GM23338 (cell line): ENCODE measurements around the gene UBA3. TPM values are rescaled to one million over a fixed set of nuclear protein-coding genes. Genes with fewer than 3 reads are reported as not detected.
A peak's percentile ranks its signal among the peaks of the same experiment; 100 is the strongest.

Experiments used
- ATAC-seq: fragments of 200-7000 bp; cut with Tn5 transposase; 3 replicates; pipeline ENCODE4 v1.9.1; 2020
- DNase-seq: peaks from one replicate; pipeline ENCODE4 v3.0.0-alpha.2; 2015; ENCODE audit warnings: low spot score
- H2AFZ ChIP-seq: fragments of 200-600 bp; sonication (generic); 2 replicates; pipeline ENCODE4 v1.8.0; 2016; ENCODE audit warnings: antibody characterized with exemption, mild to moderate bottlenecking, moderate library complexity
- H3F3A ChIP-seq: fragments of 200-600 bp; sonication (generic); replicated peaks from 2 replicates; pipeline ENCODE4 v1.8.0; 2017; ENCODE audit warnings: antibody characterized with exemption, mixed run types, low read depth
- H3K27ac ChIP-seq: fragments of 200-600 bp; sonication (generic); 2 replicates; pipeline ENCODE4 v1.6.1; 2016; ENCODE audit warnings: low read depth
- H3K27me3 ChIP-seq: fragments of 200-600 bp; sonication (generic); 2 replicates; pipeline ENCODE4 v1.8.0; 2016; ENCODE audit warnings: mild to moderate bottlenecking, mixed run types, moderate library complexity; ENCODE audit not compliant: insufficient read depth
- H3K36me3 ChIP-seq: fragments of 200-600 bp; sonication (generic); 2 replicates; pipeline ENCODE4 v1.8.0; 2016; ENCODE audit warnings: mild to moderate bottlenecking; ENCODE audit not compliant: insufficient read depth
- H3K4me1 ChIP-seq: fragments of 200-600 bp; sonication (generic); 2 replicates; pipeline ENCODE4 v1.8.0; 2016; ENCODE audit warnings: mild to moderate bottlenecking, moderate library complexity; ENCODE audit not compliant: insufficient read depth
- H3K4me2 ChIP-seq: fragments of 200-600 bp; sonication (generic); 2 replicates; pipeline ENCODE4 v1.7.1; 2017; ENCODE audit warnings: mixed run types
- H3K4me3 ChIP-seq: fragments of 200-600 bp; sonication (generic); 2 replicates; pipeline ENCODE4 v1.6.1; 2016; ENCODE audit warnings: mixed run types
- H3K79me2 ChIP-seq: fragments of 200-600 bp; sonication (generic); replicated peaks from 2 replicates; pipeline ENCODE4 v1.8.0; 2017; ENCODE audit warnings: mild to moderate bottlenecking; ENCODE audit not compliant: insufficient read depth
- H3K9me2 ChIP-seq: fragments of 200-600 bp; sonication (generic); 2 replicates; pipeline ENCODE4 v1.8.0; 2017; ENCODE audit not compliant: insufficient read depth
- H4K20me1 ChIP-seq: fragments of 200-600 bp; sonication (generic); replicated peaks from 2 replicates; pipeline ENCODE4 v1.8.0; 2017; ENCODE audit warnings: mild to moderate bottlenecking; ENCODE audit not compliant: insufficient read depth
- H3K27ac Mint-ChIP-seq: 2 replicates; pipeline ENCODE4 v1.8.0; 2020; ENCODE audit warnings: inconsistent platforms, mild to moderate bottlenecking, moderate library complexity, mixed read lengths
- H3K27me3 Mint-ChIP-seq: 3 replicates; pipeline ENCODE4 v1.8.0; 2022; ENCODE audit warnings: low read depth, mild to moderate bottlenecking, moderate library complexity, mixed read lengths, inconsistent platforms; ENCODE audit not compliant: insufficient read depth, poor library complexity
- H3K36me3 Mint-ChIP-seq: 3 replicates; pipeline ENCODE4 v1.8.0; 2021; ENCODE audit warnings: low read depth, mild to moderate bottlenecking, inconsistent platforms, moderate library complexity, mixed read lengths
- H3K4me1 Mint-ChIP-seq: 3 replicates; pipeline ENCODE4 v1.8.0; 2020; ENCODE audit warnings: mild to moderate bottlenecking, inconsistent platforms, mixed read lengths
- H3K4me3 Mint-ChIP-seq: 3 replicates; pipeline ENCODE4 v1.8.0; 2021; ENCODE audit warnings: moderate library complexity, mild to moderate bottlenecking, inconsistent platforms, mixed read lengths
- H3K9me3 Mint-ChIP-seq: 3 replicates; pipeline ENCODE4 v1.8.0; 2020; ENCODE audit warnings: moderate library complexity, mild to moderate bottlenecking, inconsistent platforms, mixed read lengths
- CREB1 ChIP-seq: fragments of 250-450 bp; sonication (Bioruptor Pico); IDR thresholded peaks from 2 replicates; pipeline ENCODE4 v1.5.0; 2020; ENCODE audit warnings: low read depth, mild to moderate bottlenecking, moderate library complexity
- EZH2 ChIP-seq: fragments of 200-600 bp; sonication (generic); IDR thresholded peaks from one replicate; pipeline ENCODE4 v1.8.0; 2017; ENCODE audit warnings: antibody characterized with exemption, mild to moderate bottlenecking, low read depth; ENCODE audit not compliant: unreplicated experiment
- EZH2phosphoT487 ChIP-seq: fragments of 200-600 bp; sonication (generic); IDR thresholded peaks from one replicate; pipeline ENCODE4 v1.8.1; 2018; ENCODE audit warnings: antibody characterized with exemption; ENCODE audit not compliant: unreplicated experiment
- STAT1 ChIP-seq: IDR thresholded peaks from one replicate; pipeline ENCODE4 v1.6.1; 2016; ENCODE audit warnings: antibody characterized with exemption; ENCODE audit not compliant: unreplicated experiment
- ZNF114 ChIP-seq: fragments of 250-450 bp; sonication (Bioruptor Pico); IDR thresholded peaks from 2 replicates; pipeline ENCODE4 v1.5.0; 2020; ENCODE audit warnings: mild to moderate bottlenecking, moderate library complexity
- ZNF331 ChIP-seq: fragments of 250-450 bp; sonication (Bioruptor Pico); IDR thresholded peaks from 2 replicates; pipeline ENCODE4 v1.5.0; 2020; ENCODE audit warnings: low read depth, mild to moderate bottlenecking, moderate library complexity
- polyA plus RNA-seq: library from polyadenylated mRNA; unstranded; fragments of >200 nt; fragmentation: Nextera tagmentation; extraction: Ambion mirVana; gene quantifications from 2 replicates; pipeline ENCODE4 v1.2.1, GENCODE V29; 2016
- total RNA-seq: library from RNA; depleted of rRNA; stranded (reverse); fragments of >200 nt; shearing (Covaris generic); gene quantifications from 2 replicates; pipeline ENCODE4 v1.2.3, GENCODE V29; 2014
- TF ChIP-seq, protein P1 (sequence below): fragments of 250-450 bp; sonication (Bioruptor Pico); IDR thresholded peaks from 2 replicates; pipeline ENCODE4 v1.5.0; 2020; ENCODE audit warnings: mild to moderate bottlenecking, moderate library complexity
- TF ChIP-seq, protein P2 (sequence below): IDR thresholded peaks from 2 replicates; pipeline ENCODE4 v1.6.1; 2016; ENCODE audit warnings: antibody characterized with exemption
- TF ChIP-seq, protein P3 (sequence below): IDR thresholded peaks from one replicate; pipeline ENCODE4 v1.6.1; 2018; ENCODE audit warnings: antibody characterized with exemption; ENCODE audit not compliant: unreplicated experiment

Gene UBA3
- total and polyA plus RNA-seq, 2 experiments from 2014 or later = 53.2 to 85.3 TPM

DNA sequence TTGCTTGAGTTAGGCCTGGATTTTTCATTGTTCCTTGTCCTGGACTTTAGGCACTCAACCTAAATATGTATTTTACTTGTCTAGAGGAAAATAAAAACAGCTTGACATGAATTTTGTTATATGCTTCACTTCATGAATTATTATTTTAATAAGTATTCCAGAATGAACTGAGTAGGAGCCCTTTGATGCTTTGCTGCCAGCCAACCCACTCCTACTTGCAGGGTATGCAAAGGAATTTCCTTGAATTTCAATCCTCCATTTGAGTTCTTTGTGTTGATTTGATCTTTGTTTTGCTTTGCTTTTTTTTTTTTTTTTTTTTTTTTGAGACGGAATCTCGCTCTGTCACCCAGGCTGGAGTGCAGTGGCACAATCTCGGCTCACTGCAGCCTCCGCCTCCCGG, 16.1 kb upstream of the UBA3 start:
- no peak overlapping the region for H3K27ac Mint-ChIP-seq

DNA sequence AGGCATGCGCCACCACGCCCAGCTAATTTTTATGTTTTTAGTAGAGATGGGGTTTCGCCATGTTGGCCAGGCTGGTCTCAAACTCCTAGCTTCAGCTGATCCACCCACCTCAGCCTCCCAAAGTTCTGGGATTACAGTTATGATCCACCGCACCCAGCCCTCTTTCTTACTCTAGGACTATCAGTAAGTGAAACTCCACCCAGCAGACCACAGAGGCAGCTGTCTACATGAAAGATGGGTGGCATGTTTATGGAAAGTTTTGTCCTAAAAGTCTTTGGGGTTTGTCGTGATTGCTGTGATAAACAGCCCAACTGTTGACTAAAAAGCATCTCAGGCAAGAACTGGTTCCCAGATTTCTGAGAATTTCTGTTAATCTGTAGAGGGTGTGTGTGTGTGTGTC, 15.5 kb upstream of the UBA3 start:
- no peaks in the 10 kb centered on the region for H3F3A ChIP-seq
- Mint-ChIP-seq H3K27me3 (peaks cover 11% of the 10 kb centered on the region), H3K9me3 (no peaks in the 10 kb centered on the region), H3K36me3 (no peaks in the 10 kb centered on the region), H3K27ac (no peak overlapping the region; the same call in 1 of the 2 replicates), H3K4me1 (peaks cover 34% of the 10 kb centered on the region; the same call in 2 of the 3 replicates), H3K4me3 (no peak overlapping the region)
- peaks cover 37% of the 10 kb centered on the region for H3K4me1 ChIP-seq
- no peak overlapping the region for H3K4me2 ChIP-seq
- H3K27me3 ChIP-seq = no peaks in the 10 kb centered on the region
- H3K36me3 ChIP-seq = no peaks in the 10 kb centered on the region
- 0 out of 2 replicates have a peak, but pooled peaks cover 9% of the 10 kb centered on the region for H3K79me2 ChIP-seq
- 0 out of 2 replicates have a peak overlapping the region, but pooled peaks have one; percentile 28 for H3K27ac ChIP-seq
- TF ChIP-seq CREB1 (no peak), STAT1 (no peak), EZH2 (no peak), EZH2phosphoT487 (no peak), ZNF331 (CRISPR knock-in tag) (no peak)
- TF ChIP-seq, protein P1, sequence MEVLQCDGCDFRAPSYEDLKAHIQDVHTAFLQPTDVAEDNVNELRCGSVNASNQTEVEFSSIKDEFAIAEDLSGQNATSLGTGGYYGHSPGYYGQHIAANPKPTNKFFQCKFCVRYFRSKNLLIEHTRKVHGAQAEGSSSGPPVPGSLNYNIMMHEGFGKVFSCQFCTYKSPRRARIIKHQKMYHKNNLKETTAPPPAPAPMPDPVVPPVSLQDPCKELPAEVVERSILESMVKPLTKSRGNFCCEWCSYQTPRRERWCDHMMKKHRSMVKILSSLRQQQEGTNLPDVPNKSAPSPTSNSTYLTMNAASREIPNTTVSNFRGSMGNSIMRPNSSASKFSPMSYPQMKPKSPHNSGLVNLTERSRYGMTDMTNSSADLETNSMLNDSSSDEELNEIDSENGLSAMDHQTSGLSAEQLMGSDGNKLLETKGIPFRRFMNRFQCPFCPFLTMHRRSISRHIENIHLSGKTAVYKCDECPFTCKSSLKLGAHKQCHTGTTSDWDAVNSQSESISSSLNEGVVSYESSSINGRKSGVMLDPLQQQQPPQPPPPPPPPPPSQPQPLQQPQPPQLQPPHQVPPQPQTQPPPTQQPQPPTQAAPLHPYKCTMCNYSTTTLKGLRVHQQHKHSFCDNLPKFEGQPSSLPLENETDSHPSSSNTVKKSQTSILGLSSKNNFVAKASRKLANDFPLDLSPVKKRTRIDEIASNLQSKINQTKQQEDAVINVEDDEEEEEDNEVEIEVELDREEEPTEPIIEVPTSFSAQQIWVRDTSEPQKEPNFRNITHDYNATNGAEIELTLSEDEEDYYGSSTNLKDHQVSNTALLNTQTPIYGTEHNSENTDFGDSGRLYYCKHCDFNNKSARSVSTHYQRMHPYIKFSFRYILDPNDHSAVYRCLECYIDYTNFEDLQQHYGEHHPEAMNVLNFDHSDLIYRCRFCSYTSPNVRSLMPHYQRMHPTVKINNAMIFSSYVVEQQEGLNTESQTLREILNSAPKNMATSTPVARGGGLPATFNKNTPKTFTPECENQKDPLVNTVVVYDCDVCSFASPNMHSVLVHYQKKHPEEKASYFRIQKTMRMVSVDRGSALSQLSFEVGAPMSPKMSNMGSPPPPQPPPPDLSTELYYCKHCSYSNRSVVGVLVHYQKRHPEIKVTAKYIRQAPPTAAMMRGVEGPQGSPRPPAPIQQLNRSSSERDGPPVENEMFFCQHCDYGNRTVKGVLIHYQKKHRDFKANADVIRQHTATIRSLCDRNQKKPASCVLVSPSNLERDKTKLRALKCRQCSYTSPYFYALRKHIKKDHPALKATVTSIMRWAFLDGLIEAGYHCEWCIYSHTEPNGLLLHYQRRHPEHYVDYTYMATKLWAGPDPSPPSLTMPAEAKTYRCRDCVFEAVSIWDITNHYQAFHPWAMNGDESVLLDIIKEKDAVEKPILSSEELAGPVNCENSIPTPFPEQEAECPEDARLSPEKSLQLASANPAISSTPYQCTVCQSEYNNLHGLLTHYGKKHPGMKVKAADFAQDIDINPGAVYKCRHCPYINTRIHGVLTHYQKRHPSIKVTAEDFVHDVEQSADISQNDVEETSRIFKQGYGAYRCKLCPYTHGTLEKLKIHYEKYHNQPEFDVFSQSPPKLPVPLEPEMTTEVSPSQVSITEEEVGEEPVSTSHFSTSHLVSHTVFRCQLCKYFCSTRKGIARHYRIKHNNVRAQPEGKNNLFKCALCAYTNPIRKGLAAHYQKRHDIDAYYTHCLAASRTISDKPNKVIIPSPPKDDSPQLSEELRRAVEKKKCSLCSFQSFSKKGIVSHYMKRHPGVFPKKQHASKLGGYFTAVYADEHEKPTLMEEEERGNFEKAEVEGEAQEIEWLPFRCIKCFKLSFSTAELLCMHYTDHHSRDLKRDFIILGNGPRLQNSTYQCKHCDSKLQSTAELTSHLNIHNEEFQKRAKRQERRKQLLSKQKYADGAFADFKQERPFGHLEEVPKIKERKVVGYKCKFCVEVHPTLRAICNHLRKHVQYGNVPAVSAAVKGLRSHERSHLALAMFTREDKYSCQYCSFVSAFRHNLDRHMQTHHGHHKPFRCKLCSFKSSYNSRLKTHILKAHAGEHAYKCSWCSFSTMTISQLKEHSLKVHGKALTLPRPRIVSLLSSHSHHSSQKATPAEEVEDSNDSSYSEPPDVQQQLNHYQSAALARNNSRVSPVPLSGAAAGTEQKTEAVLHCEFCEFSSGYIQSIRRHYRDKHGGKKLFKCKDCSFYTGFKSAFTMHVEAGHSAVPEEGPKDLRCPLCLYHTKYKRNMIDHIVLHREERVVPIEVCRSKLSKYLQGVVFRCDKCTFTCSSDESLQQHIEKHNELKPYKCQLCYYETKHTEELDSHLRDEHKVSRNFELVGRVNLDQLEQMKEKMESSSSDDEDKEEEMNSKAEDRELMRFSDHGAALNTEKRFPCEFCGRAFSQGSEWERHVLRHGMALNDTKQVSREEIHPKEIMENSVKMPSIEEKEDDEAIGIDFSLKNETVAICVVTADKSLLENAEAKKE (CRISPR knock-in tag) = no peak
- TF ChIP-seq, protein P2, sequence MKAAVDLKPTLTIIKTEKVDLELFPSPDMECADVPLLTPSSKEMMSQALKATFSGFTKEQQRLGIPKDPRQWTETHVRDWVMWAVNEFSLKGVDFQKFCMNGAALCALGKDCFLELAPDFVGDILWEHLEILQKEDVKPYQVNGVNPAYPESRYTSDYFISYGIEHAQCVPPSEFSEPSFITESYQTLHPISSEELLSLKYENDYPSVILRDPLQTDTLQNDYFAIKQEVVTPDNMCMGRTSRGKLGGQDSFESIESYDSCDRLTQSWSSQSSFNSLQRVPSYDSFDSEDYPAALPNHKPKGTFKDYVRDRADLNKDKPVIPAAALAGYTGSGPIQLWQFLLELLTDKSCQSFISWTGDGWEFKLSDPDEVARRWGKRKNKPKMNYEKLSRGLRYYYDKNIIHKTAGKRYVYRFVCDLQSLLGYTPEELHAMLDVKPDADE = no peak
- TF ChIP-seq, protein P3, sequence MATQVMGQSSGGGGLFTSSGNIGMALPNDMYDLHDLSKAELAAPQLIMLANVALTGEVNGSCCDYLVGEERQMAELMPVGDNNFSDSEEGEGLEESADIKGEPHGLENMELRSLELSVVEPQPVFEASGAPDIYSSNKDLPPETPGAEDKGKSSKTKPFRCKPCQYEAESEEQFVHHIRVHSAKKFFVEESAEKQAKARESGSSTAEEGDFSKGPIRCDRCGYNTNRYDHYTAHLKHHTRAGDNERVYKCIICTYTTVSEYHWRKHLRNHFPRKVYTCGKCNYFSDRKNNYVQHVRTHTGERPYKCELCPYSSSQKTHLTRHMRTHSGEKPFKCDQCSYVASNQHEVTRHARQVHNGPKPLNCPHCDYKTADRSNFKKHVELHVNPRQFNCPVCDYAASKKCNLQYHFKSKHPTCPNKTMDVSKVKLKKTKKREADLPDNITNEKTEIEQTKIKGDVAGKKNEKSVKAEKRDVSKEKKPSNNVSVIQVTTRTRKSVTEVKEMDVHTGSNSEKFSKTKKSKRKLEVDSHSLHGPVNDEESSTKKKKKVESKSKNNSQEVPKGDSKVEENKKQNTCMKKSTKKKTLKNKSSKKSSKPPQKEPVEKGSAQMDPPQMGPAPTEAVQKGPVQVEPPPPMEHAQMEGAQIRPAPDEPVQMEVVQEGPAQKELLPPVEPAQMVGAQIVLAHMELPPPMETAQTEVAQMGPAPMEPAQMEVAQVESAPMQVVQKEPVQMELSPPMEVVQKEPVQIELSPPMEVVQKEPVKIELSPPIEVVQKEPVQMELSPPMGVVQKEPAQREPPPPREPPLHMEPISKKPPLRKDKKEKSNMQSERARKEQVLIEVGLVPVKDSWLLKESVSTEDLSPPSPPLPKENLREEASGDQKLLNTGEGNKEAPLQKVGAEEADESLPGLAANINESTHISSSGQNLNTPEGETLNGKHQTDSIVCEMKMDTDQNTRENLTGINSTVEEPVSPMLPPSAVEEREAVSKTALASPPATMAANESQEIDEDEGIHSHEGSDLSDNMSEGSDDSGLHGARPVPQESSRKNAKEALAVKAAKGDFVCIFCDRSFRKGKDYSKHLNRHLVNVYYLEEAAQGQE = no peak
- H2AFZ ChIP-seq = no peak overlapping the region
- DNase-seq = no peak
- H4K20me1 ChIP-seq = no peaks in the 10 kb centered on the region
- no peaks in the 10 kb centered on the region for H3K9me2 ChIP-seq
- no peak overlapping the region for H3K4me3 ChIP-seq
- ATAC-seq = no peak

More for the DNA sequence above, 16.1 kb upstream of the UBA3 start:
- H3K4me2 ChIP-seq = no peak overlapping the region
- no peaks in the 10 kb centered on the region for H3K9me2 ChIP-seq
- ATAC-seq = no peak; the same call in 2 of the 3 replicates
- Mint-ChIP-seq H3K4me3 (no peak overlapping the region), H3K9me3 (no peaks in the 10 kb centered on the region), H3K4me1 (peaks cover 34% of the 10 kb centered on the region; the same call in 2 of the 3 replicates), H3K36me3 (no peaks in the 10 kb centered on the region), H3K27me3 (peaks cover 8% of the 10 kb centered on the region)
- no peak overlapping the region for H2AFZ ChIP-seq
- no peak overlapping the region for H3K4me3 ChIP-seq
- peaks cover 37% of the 10 kb centered on the region for H3K4me1 ChIP-seq
- no peaks in the 10 kb centered on the region for H3F3A ChIP-seq
- no peaks in the 10 kb centered on the region for H3K27me3 ChIP-seq
- no peaks in the 10 kb centered on the region for H4K20me1 ChIP-seq
- TF ChIP-seq ZNF114 (CRISPR knock-in tag) = no peak
- DNase-seq = peak; percentile 35
- H3K27ac ChIP-seq = no peak overlapping the region
- H3K79me2 ChIP-seq = 0 out of 2 replicates have a peak, but pooled peaks cover 6% of the 10 kb centered on the region
- H3K36me3 ChIP-seq = no peaks in the 10 kb centered on the region
